IPS-20b (cell line): ENCODE results near the gene TRIM42.

Experiments used
- H3K27ac ChIP-seq: one replicate; pipeline ENCODE4 v1.5.1; 2013; ENCODE audit warnings: low read length
- H3K27me3 ChIP-seq: 2 replicates; pipeline ENCODE4 v1.6.1; 2013; ENCODE audit warnings: mild to moderate bottlenecking, low read length, inconsistent platforms; ENCODE audit not compliant: insufficient read depth
- H3K36me3 ChIP-seq: 2 replicates; pipeline ENCODE4 v1.6.1; 2013; ENCODE audit warnings: low read depth, mild to moderate bottlenecking, inconsistent platforms, low read length, moderate library complexity; ENCODE audit not compliant: insufficient read depth
- H3K4me1 ChIP-seq: 2 replicates; pipeline ENCODE4 v1.6.1; 2013; ENCODE audit warnings: mild to moderate bottlenecking, control low read depth, inconsistent platforms, low read length, moderate library complexity; ENCODE audit not compliant: insufficient read depth
- H3K4me3 ChIP-seq: 2 replicates; pipeline ENCODE4 v1.5.1; 2013; ENCODE audit warnings: mild to moderate bottlenecking, low read length, inconsistent platforms
- H3K9ac ChIP-seq: 2 replicates; pipeline ENCODE4 v1.6.1; 2013; ENCODE audit warnings: low read depth, mild to moderate bottlenecking, inconsistent platforms, low read length, moderate library complexity
- H3K9me3 ChIP-seq: 2 replicates; pipeline ENCODE4 v1.6.1; 2013; ENCODE audit warnings: mild to moderate bottlenecking, low read depth, low read length, inconsistent platforms; ENCODE audit not compliant: insufficient read depth

TRIM42 gene

GRCh38 chr3:140686948-140687347 lies 9.1 kb downstream of the TRIM42 start:
- H3K9ac ChIP-seq = no peak overlapping the region
- no peaks in the 10 kb centered on the region for H3K27me3 ChIP-seq
- no peaks in the 10 kb centered on the region for H3K9me3 ChIP-seq
- H3K4me1 ChIP-seq = no peaks in the 10 kb centered on the region
- H3K36me3 ChIP-seq = no peaks in the 10 kb centered on the region
- H3K27ac ChIP-seq = no peak overlapping the region
- no peak overlapping the region for H3K4me3 ChIP-seq

GRCh38 chr3:140695361-140696061 lies 17.6 kb downstream of the TRIM42 start:
- Histone ChIP-seq H3K4me1 (no peaks in the 10 kb centered on the region), H3K27me3 (no peaks in the 10 kb centered on the region), H3K9ac (no peak overlapping the region), H3K4me3 (no peak overlapping the region), H3K36me3 (no peaks in the 10 kb centered on the region), H3K27ac (no peak overlapping the region), H3K9me3 (no peaks in the 10 kb centered on the region)

GRCh38 chr3:140699516-140700231 lies 21.8 kb downstream of the TRIM42 start:
- no peak overlapping the region for H3K27ac ChIP-seq
- no peak overlapping the region for H3K4me3 ChIP-seq
- no peaks in the 10 kb centered on the region for H3K4me1 ChIP-seq
- no peak overlapping the region for H3K9ac ChIP-seq
- H3K36me3 ChIP-seq = no peaks in the 10 kb centered on the region
- H3K9me3 ChIP-seq = no peaks in the 10 kb centered on the region; the same call in 1 of the 2 replicates
- no peaks in the 10 kb centered on the region for H3K27me3 ChIP-seq

- peaks cover 12% of the 10 kb centered on the region for H3K9me3 ChIP-seq
- H3K9ac ChIP-seq = no peak overlapping the region
- no peak overlapping the region for H3K27ac ChIP-seq
- H3K36me3 ChIP-seq = no peaks in the 10 kb centered on the region
- no peak overlapping the region for H3K4me3 ChIP-seq
- H3K4me1 ChIP-seq = no peaks in the 10 kb centered on the region
- H3K27me3 ChIP-seq = no peaks in the 10 kb centered on the region
Observed at GRCh38 chr3:140702281-140702680, 24.4 kb downstream of the TRIM42 start.

- Histone ChIP-seq H3K4me3 (no peak overlapping the region), H3K9ac (no peak overlapping the region), H3K4me1 (no peaks in the 10 kb centered on the region), H3K27me3 (no peaks in the 10 kb centered on the region), H3K36me3 (no peaks in the 10 kb centered on the region), H3K9me3 (peaks cover 12% of the 10 kb centered on the region), H3K27ac (no peak overlapping the region)
Observed at GRCh38 chr3:140703496-140703895, 25.6 kb downstream of the TRIM42 start.

- Histone ChIP-seq H3K4me1 (no peaks in the 10 kb centered on the region), H3K4me3 (no peak overlapping the region), H3K27ac (no peak overlapping the region), H3K36me3 (no peaks in the 10 kb centered on the region), H3K9me3 (peaks cover 12% of the 10 kb centered on the region), H3K9ac (no peak overlapping the region), H3K27me3 (no peaks in the 10 kb centered on the region)
Observed at GRCh38 chr3:140704733-140705132, 26.9 kb downstream of the TRIM42 start.

GRCh38 chr3:140705954-140706353 lies 28.1 kb downstream of the TRIM42 start:
- Histone ChIP-seq H3K4me1 (no peaks in the 10 kb centered on the region), H3K27me3 (no peaks in the 10 kb centered on the region), H3K36me3 (no peaks in the 10 kb centered on the region), H3K4me3 (no peak overlapping the region), H3K27ac (no peak overlapping the region), H3K9me3 (peaks cover 12% of the 10 kb centered on the region), H3K9ac (no peak overlapping the region)

- peaks cover 12% of the 10 kb centered on the region for H3K9me3 ChIP-seq
- no peaks in the 10 kb centered on the region for H3K27me3 ChIP-seq
- no peaks in the 10 kb centered on the region for H3K36me3 ChIP-seq
- no peak overlapping the region for H3K4me3 ChIP-seq
- H3K27ac ChIP-seq = no peak overlapping the region
- no peaks in the 10 kb centered on the region for H3K4me1 ChIP-seq
- no peak overlapping the region for H3K9ac ChIP-seq
Observed at GRCh38 chr3:140706360-140706759, 28.5 kb downstream of the TRIM42 start.

GRCh38 chr3:140708815-140709214 lies 31.0 kb downstream of the TRIM42 start:
- Histone ChIP-seq H3K4me3 (no peak overlapping the region), H3K9me3 (peaks cover 12% of the 10 kb centered on the region), H3K27ac (no peak overlapping the region)

GRCh38 chr3:140709751-140710150 lies 31.9 kb downstream of the TRIM42 start:
- Histone ChIP-seq H3K27ac (no peak overlapping the region), H3K4me1 (peaks cover 5% of the 10 kb centered on the region; the same call in 1 of the 2 replicates), H3K36me3 (no peaks in the 10 kb centered on the region), H3K4me3 (no peak overlapping the region), H3K9ac (no peak overlapping the region), H3K27me3 (no peaks in the 10 kb centered on the region), H3K9me3 (peaks cover 12% of the 10 kb centered on the region)

More at GRCh38 chr3:140708815-140709214, 31.0 kb downstream of the TRIM42 start:
- H3K9ac ChIP-seq = no peak overlapping the region
- H3K36me3 ChIP-seq = no peaks in the 10 kb centered on the region
- H3K27me3 ChIP-seq = no peaks in the 10 kb centered on the region
- H3K4me1 ChIP-seq = peaks cover 1% of the 10 kb centered on the region; the same call in 1 of the 2 replicates

GRCh38 chr3:140710711-140711389 lies 33.0 kb downstream of the TRIM42 start:
- Histone ChIP-seq H3K27me3 (no peaks in the 10 kb centered on the region), H3K9ac (no peak overlapping the region), H3K4me3 (no peak overlapping the region), H3K36me3 (no peaks in the 10 kb centered on the region), H3K9me3 (peaks cover 7% of the 10 kb centered on the region), H3K27ac (no peak overlapping the region), H3K4me1 (peaks cover 8% of the 10 kb centered on the region; the same call in 1 of the 2 replicates)
